K562 treated with DMSO at 1 percent for 4 hours (cell line): Measurements from ENCODE around the gene PPP1R12A. TPM values are rescaled to one million over a fixed set of nuclear protein-coding genes. Genes with fewer than 3 reads are reported as not detected.

ENCODE experiments used
- total RNA-seq: library from RNA; unstranded; fragments of 300-600 nt; gene quantifications from 2 replicates; pipeline ENCODE4 v1.2.3, GENCODE V29; 2022; ENCODE audit not compliant: insufficient read depth

The PPP1R12A gene
- 20.9 and 26.0 TPM in 2 replicates for total RNA-seq

DNA sequence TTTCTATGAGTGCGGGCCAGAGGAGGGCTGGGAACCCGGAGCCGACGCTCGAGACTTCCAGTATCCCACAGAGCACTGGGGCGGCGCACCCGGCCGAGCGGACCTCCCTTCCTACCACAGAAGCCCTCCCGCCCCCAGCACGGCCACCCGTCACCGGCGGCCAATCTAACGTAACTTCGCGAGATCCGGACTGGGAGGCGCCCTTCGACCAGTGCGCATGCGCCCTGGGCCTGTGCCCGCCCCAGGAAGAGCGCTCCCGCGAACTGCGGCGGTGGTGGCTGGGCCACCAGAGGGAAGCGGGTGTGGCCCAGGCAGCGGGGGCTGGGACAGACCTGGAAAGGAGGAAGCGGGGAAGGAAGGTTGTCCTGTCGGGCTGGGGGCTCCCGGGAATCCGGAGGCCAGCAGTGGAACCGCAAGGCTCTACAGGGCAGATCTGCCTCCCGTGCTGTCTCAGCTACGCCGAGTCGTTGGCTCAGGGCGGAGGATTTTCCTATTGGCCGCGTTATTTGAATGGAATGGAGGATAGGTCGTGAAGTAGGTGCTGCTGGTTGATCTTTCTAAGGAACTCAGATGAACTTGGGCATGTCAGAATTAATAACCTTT lies at the start of gene PPP1R12A:
PPP1R12A (minus strand) TSS at position 77 of the 603 bp plus-strand sequence. CDS start 166 bp downstream, outside the sequence.

Other genes with a start within 250 kb of the PPP1R12A start
- gene PAWR, start 244.1 kb downstream of the PPP1R12A start, total RNA-seq, result not detected in 2 replicates
- not detected in 2 replicates for gene OTOGL, start 164.4 kb upstream of the PPP1R12A start, total RNA-seq